ENCODE data around the gene OR9A2.

Gene OR9A2

DNA sequence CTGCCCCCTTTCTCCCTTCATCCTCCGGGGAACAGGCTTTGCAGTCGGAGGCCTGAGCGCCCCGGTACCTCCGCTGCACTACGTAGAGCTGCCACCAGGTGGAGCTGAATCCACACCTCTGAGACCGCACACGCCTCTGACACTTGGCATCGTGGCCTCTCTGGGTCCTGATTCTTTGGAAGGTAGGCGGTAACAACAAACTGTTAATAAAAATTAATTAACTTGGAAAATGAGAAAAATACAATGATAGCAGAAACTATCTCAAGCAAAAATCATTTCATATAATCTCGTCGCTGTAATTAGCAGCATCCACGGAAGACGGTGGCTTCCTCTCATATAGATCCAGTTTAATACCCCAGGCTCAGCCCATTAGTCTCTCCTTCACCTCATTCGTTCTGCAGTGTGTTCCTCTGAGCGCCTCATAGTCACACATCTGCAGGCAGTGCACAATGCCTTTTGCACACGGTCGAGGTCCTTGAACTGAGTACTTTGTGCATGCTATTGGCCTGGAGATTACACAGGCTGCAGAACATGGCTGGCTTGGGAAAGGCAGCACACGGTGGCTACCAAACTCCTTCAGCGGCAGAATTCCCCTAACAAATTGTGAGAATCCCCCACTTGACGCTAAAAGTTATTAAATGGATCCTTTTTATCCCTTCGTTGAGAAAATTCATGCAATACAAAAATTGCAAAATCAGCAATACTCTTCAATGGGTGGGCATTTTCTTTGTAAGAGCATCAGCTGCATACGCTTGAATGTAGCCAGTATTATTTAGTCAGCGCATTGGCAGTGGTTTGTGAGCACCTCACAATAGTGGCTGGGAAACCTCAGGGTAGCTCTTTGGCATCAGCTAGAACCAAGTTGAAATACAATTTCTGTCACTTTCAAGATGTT, 18.7 kb downstream of the OR9A2 start:
- TF ChIP-seq, protein P1, sequence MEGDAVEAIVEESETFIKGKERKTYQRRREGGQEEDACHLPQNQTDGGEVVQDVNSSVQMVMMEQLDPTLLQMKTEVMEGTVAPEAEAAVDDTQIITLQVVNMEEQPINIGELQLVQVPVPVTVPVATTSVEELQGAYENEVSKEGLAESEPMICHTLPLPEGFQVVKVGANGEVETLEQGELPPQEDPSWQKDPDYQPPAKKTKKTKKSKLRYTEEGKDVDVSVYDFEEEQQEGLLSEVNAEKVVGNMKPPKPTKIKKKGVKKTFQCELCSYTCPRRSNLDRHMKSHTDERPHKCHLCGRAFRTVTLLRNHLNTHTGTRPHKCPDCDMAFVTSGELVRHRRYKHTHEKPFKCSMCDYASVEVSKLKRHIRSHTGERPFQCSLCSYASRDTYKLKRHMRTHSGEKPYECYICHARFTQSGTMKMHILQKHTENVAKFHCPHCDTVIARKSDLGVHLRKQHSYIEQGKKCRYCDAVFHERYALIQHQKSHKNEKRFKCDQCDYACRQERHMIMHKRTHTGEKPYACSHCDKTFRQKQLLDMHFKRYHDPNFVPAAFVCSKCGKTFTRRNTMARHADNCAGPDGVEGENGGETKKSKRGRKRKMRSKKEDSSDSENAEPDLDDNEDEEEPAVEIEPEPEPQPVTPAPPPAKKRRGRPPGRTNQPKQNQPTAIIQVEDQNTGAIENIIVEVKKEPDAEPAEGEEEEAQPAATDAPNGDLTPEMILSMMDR (IDR thresholded peaks at IDR 0.05; ENCODE audit: extremely low read depth, insufficient read depth, missing control alignments) = peak; percentile 98
- peak; percentile 56 for DNase-seq (ENCODE audit: low spot score)
- in situ Hi-C loops (cut with MboI; ENCODE audit: low pct_unique_long_range_greater_than_20kb, low sequenced_read_pairs, unreplicated experiment) = loop anchor here (5.0 to 25.0 kb wide), 2 partner anchors 204 to 371 kb away; no protein-coding TSS in a partner anchor

DNA sequence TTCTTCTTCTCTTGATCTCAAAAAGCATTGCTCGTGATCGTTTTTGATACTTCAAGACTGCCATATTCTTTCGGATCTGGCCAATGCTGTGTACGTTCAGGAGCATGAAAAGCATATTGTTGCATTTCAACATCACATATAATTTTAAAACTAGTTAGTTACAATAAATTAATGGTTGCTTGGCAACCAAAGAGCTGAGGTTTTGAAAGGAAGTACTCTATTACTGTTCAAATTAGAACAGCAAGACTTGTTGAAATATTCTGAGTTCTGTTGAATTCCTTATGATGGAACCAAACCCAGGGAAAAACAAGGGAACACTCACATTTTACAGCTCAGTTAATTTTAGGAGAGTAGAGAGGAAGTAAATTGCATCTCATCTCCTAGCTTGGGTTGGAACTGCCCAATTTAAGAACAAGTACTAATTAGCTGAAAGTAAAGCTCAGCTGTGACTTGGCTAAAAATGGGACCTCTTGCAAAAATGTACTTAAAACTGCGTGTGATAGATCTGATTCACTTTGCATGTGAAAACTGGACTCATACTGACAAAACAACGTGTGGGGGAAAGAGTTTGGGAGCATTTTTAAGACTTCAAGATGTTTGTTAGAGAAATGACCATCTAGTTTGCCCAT, 21.2 kb downstream of the OR9A2 start:
- DNase-seq (ENCODE audit: low spot score) = no peak
- TF ChIP-seq, protein P1 (IDR thresholded peaks at IDR 0.05; ENCODE audit: extremely low read depth, insufficient read depth, missing control alignments) = no peak

DNA sequence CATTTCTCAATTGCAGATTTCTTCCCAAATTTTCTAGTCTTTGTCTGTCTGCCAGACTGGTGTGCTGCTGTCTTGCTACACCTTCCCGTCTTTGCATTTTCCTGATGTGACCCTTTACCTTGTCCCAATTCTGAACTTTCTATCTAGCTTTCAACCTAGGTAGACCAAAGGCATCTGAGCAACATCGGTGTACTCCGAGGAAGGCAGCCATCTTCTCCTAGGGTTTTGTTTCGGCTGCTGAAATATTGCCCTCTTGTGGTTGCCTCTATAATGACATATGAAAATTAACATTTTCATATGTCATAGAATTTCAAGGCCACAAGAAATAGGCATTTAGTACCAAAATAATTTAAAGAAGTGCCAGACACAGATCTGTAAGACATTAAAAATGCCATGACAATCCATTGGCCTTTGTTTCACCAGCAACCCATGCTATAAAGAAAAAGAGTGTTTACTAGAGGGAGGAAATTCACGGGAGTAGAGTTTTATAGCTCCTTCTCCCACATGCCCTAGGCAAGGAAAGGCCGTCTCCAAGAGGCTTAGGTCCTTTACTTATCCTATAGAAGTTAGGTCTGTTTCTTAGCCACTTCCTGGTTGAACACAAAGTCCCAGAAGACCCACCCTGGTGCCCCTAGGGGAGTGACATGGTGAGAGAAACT, 23.4 kb downstream of the OR9A2 start:
- TF ChIP-seq, protein P1 (IDR thresholded peaks at IDR 0.05; ENCODE audit: extremely low read depth, insufficient read depth, missing control alignments) = peak; percentile 67
- in situ Hi-C loops (cut with MboI; ENCODE audit: low pct_unique_long_range_greater_than_20kb, low sequenced_read_pairs, unreplicated experiment) = loop anchor here (25.0 kb wide), 1 partner anchor 366 kb away; no protein-coding TSS in a partner anchor
- DNase-seq (ENCODE audit: low spot score) = peak; percentile 60

More for the DNA sequence above, 21.2 kb downstream of the OR9A2 start:
- in situ Hi-C loops (cut with MboI; ENCODE audit: low pct_unique_long_range_greater_than_20kb, low sequenced_read_pairs, unreplicated experiment) = loop anchor here (5.0 to 25.0 kb wide), 2 partner anchors 207 to 368 kb away; no protein-coding TSS in a partner anchor

- in situ Hi-C loops (cut with MboI; ENCODE audit: low pct_unique_long_range_greater_than_20kb, low sequenced_read_pairs, unreplicated experiment) = loop anchor here (25.0 kb wide), 1 partner anchor 366 kb away; no protein-coding TSS in a partner anchor
- TF ChIP-seq, protein P1 (IDR thresholded peaks at IDR 0.05; ENCODE audit: extremely low read depth, insufficient read depth, missing control alignments) = no peak
- DNase-seq (ENCODE audit: low spot score) = no peak
Measured at GRCh38 chr7:143002898-143003297, 24.0 kb downstream of the OR9A2 start.

GRCh38 chr7:143002106-143002505, 24.8 kb downstream of the OR9A2 start:
- TF ChIP-seq, protein P1 (IDR thresholded peaks at IDR 0.05; ENCODE audit: extremely low read depth, insufficient read depth, missing control alignments) = peak; percentile 34
- DNase-seq (ENCODE audit: low spot score) = peak; percentile 23
- in situ Hi-C loops (cut with MboI; ENCODE audit: low pct_unique_long_range_greater_than_20kb, low sequenced_read_pairs, unreplicated experiment) = loop anchor here (25.0 kb wide), 1 partner anchor 365 kb away; no protein-coding TSS in a partner anchor

DNA sequence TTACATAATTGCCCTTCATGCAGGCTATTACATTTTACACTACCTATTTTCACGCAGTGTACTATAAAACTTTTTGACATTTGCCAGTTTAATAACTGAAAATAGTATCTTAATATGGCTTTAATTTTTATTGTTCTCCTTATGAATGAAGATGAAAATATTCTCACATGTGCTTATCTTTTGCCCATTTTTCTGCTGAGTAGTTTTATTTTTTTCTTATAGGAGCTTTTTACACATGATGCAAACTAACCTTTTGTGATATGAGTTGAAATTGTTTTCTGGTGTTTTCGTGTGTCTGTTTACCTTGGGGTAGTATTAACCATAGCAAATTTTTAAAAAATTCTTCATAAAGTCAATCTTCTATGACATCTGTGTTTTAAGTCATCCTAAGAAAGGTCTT, 26.3 kb downstream of the OR9A2 start:
- in situ Hi-C loops (cut with MboI; ENCODE audit: low pct_unique_long_range_greater_than_20kb, low sequenced_read_pairs, unreplicated experiment) = loop anchor here (25.0 kb wide), 1 partner anchor 363 kb away; no protein-coding TSS in a partner anchor
- TF ChIP-seq, protein P1 (IDR thresholded peaks at IDR 0.05; ENCODE audit: extremely low read depth, insufficient read depth, missing control alignments) = no peak
- DNase-seq (ENCODE audit: low spot score) = no peak
